ENCODE results near the gene TMUB1. TPM values are rescaled to one million over a fixed set of nuclear protein-coding genes. Genes with fewer than 3 reads are reported as not detected.

The TMUB1 gene
- total and polyA plus RNA-seq, 9 of the 15 experiments (the other 6 are each of a cell fraction or from before 2014, with no cell fraction given) = 0.14 to 241 (median 74.1) TPM

DNA sequence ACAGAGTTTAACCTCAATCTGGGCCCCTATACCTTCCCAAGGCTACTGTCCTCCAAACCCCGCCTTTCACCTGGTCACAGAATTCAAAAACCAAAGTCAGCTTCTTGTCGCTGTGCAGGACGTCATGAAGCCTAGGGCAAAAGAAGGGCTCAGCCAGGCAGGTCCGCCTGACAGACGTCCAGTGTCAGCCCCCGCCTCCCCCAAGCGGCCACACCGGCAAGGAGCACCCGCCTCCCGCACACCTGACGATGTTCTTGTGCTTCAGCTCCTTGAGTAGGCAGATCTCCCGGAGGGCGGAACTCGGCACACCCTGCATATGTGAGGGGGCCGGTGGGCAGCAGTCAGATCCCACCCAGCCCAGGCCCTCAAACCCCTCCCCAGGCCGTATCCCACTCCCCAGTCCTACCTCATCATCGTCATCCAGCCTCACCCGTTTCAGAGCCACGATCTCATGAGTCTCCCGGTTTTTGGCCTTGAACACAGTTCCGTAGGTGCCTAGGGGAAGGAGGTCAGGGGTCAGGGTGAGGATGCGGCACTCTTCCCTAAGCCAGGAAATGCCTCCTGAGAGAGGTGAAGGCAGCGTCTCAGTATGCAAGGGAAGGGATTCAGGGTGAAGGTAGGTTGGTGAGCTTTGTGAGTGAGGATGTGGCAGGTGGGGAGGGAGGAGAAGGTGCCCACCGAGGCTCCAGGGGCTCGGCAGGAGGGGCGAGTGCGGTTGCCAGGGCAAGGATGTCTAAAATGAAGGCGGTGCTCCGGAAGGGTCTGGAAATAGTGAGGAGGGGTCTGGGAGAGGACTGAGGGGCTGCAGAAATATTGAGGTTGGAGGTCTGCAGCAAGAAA lies 26.4 kb downstream of the TMUB1 start (continued):
- TF ChIP-seq PATZ1 (CRISPR knock-in tag; IDR thresholded peaks at IDR 0.05; ENCODE audit: borderline replicate concordance) (no peak), MEIS2 (IDR thresholded peaks at IDR 0.05; ENCODE audit: partially characterized antibody) (no peak), MTA2 (IDR thresholded peaks at IDR 0.05; ENCODE audit: low read depth) (no peak), HMGN3 (IDR thresholded peaks at IDR 0.05; ENCODE audit: borderline replicate concordance, extremely low read depth, insufficient read length, low read depth, low read length) (no peak), NR2F6 (CRISPR knock-in tag; IDR thresholded peaks at IDR 0.05) (no peak), SMAD1 (IDR thresholded peaks at IDR 0.05; ENCODE audit: low read depth, low read length, partially characterized antibody) (no peak), NFYB (IDR thresholded peaks at IDR 0.05; ENCODE audit: extremely low read depth, insufficient read length) (no peak), GTF2E2 (tag; IDR thresholded peaks at IDR 0.05) (peak; percentile 75; the same call in 1 of the 2 replicates), RBM25 (IDR thresholded peaks at IDR 0.05; ENCODE audit: low read depth, low read length, severe bottlenecking) (no peak), ZNF77 (CRISPR knock-in tag; IDR thresholded peaks at IDR 0.05) (no peak), MEF2A (IDR thresholded peaks at IDR 0.05; ENCODE audit: control insufficient read depth, low read depth, low read length) (no peak), ZNF124 (CRISPR knock-in tag; IDR thresholded peaks at IDR 0.05) (no peak), ZNF263 (CRISPR knock-in tag; IDR thresholded peaks at IDR 0.05; ENCODE audit: borderline replicate concordance) (peak; percentile 60; the same call in 1 of the 2 replicates), POLR2G (IDR thresholded peaks at IDR 0.05; ENCODE audit: low read depth, low read length) (no peak; the same call in 1 of the 2 replicates), LARP7 (IDR thresholded peaks at IDR 0.05) (peak; percentile 60; the same call in 1 of the 2 replicates), SMARCC2 (IDR thresholded peaks at IDR 0.05; ENCODE audit: low read depth) (no peak), MCM5 (IDR thresholded peaks at IDR 0.05; ENCODE audit: low read depth) (no peak), JUND (IDR thresholded peaks at IDR 0.05; ENCODE audit: borderline replicate concordance, low read depth, low read length) (0 out of 2 replicates have a peak, but pooled peaks have one; percentile 2), JUND (tag; IDR thresholded peaks at IDR 0.05; ENCODE audit: borderline replicate concordance, low read depth, low read length) (no peak), ID3 (CRISPR knock-in tag; IDR thresholded peaks at IDR 0.05) (no peak), ID3 (tag; IDR thresholded peaks at IDR 0.05) (no peak), SP1 (CRISPR knock-in tag; IDR thresholded peaks at IDR 0.05) (peak; percentile 71)
- TF ChIP-seq, protein P1, sequence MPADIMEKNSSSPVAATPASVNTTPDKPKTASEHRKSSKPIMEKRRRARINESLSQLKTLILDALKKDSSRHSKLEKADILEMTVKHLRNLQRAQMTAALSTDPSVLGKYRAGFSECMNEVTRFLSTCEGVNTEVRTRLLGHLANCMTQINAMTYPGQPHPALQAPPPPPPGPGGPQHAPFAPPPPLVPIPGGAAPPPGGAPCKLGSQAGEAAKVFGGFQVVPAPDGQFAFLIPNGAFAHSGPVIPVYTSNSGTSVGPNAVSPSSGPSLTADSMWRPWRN (IDR thresholded peaks at IDR 0.05; ENCODE audit: low read depth) = no peak
- TF ChIP-seq, protein P2, sequence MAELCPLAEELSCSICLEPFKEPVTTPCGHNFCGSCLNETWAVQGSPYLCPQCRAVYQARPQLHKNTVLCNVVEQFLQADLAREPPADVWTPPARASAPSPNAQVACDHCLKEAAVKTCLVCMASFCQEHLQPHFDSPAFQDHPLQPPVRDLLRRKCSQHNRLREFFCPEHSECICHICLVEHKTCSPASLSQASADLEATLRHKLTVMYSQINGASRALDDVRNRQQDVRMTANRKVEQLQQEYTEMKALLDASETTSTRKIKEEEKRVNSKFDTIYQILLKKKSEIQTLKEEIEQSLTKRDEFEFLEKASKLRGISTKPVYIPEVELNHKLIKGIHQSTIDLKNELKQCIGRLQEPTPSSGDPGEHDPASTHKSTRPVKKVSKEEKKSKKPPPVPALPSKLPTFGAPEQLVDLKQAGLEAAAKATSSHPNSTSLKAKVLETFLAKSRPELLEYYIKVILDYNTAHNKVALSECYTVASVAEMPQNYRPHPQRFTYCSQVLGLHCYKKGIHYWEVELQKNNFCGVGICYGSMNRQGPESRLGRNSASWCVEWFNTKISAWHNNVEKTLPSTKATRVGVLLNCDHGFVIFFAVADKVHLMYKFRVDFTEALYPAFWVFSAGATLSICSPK (IDR thresholded peaks at IDR 0.05; ENCODE audit: borderline replicate concordance) = no peak

Data from K562 (cell line).